NT2/D1 (cell line): ENCODE measurements around the gene RSBN1L.
"Not testable (repeated sequence)": the region's sequence is repeated elsewhere in the genome, so short reads cannot be mapped to it uniquely, and the experiment has no call there.

ENCODE experiments used
- DNase-seq: peaks from one replicate; pipeline ENCODE4 v3.0.0-alpha.2; 2011; ENCODE audit warnings: low read depth, low spot score
- H3K27me3 ChIP-seq: 2 replicates; pipeline ENCODE4 v1.6.0; 2011; ENCODE audit warnings: mild to moderate bottlenecking; ENCODE audit not compliant: insufficient read length, insufficient read depth
- H3K36me3 ChIP-seq: 2 replicates; pipeline ENCODE4 v1.6.1; 2011; ENCODE audit warnings: mild to moderate bottlenecking, low read length, mixed read lengths; ENCODE audit not compliant: insufficient read depth, insufficient read length
- H3K4me1 ChIP-seq: 2 replicates; pipeline ENCODE4 v1.5.1; 2011; ENCODE audit not compliant: insufficient read depth, insufficient read length
- H3K4me3 ChIP-seq: 2 replicates; pipeline ENCODE4 v1.5.1; 2011; ENCODE audit warnings: low read depth; ENCODE audit not compliant: insufficient read length
- H3K9ac ChIP-seq: 2 replicates; pipeline ENCODE4 v1.6.0; 2011; ENCODE audit warnings: low read depth; ENCODE audit not compliant: insufficient read length
- H3K9me3 ChIP-seq: 2 replicates; pipeline ENCODE4 v1.5.1; 2011; ENCODE audit warnings: mild to moderate bottlenecking, low read length; ENCODE audit not compliant: insufficient read depth
- SUZ12 ChIP-seq: IDR thresholded peaks from 2 replicates; pipeline ENCODE4 v1.6.1; 2011; ENCODE audit not compliant: insufficient read length, insufficient read depth; ENCODE audit errors: extremely low read depth
- YY1 ChIP-seq: IDR thresholded peaks from 2 replicates; pipeline ENCODE4 v1.6.1; 2011; ENCODE audit not compliant: insufficient read length, insufficient read depth
- ZNF274 ChIP-seq: IDR thresholded peaks from 2 replicates; pipeline ENCODE4 v1.6.1; 2011; ENCODE audit warnings: mild to moderate bottlenecking, low read depth, low read length

Gene RSBN1L

DNA sequence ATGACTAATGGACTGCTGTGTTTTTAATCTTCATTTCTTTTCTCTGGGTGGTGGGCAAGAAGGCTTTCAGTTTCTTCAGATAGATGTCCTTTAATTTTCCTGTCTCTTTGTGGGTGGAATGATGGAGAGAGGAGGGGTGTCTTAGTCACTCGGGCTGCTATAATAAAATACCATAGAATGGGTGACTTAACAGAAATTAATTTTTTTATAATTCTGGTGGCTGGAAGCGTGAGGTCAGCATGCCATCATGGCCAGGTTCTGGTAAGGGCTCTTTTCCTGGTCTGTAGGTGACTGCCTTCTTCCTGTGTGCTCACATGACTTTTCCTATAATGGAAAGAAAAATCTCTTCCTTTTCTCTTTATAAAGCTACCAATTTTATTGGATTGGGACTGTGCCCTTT is 6.3 kb downstream of the RSBN1L start:
- Histone ChIP-seq H3K4me3 (no peak overlapping the region), H3K4me1 (no peaks in the 10 kb centered on the region), H3K36me3 (no peaks in the 10 kb centered on the region), H3K9ac (no peak overlapping the region), H3K27me3 (no peaks in the 10 kb centered on the region), H3K9me3 (no peaks in the 10 kb centered on the region)
- TF ChIP-seq SUZ12: no peak
- TF ChIP-seq ZNF274: no peak
- no peak for TF ChIP-seq YY1
- no peak for DNase-seq

GRCh38 chr7:77702968-77703472 is 6.8 kb downstream of the RSBN1L start:
- no peak overlapping the region for H3K9ac ChIP-seq
- H3K27me3 ChIP-seq: no peaks in the 10 kb centered on the region
- H3K4me1 ChIP-seq: no peaks in the 10 kb centered on the region
- H3K36me3 ChIP-seq: no peaks in the 10 kb centered on the region
- DNase-seq: no peak
- H3K9me3 ChIP-seq: no peaks in the 10 kb centered on the region
- no peak overlapping the region for H3K4me3 ChIP-seq
- no peak for TF ChIP-seq SUZ12
- no peak for TF ChIP-seq ZNF274
- no peak for TF ChIP-seq YY1

DNA sequence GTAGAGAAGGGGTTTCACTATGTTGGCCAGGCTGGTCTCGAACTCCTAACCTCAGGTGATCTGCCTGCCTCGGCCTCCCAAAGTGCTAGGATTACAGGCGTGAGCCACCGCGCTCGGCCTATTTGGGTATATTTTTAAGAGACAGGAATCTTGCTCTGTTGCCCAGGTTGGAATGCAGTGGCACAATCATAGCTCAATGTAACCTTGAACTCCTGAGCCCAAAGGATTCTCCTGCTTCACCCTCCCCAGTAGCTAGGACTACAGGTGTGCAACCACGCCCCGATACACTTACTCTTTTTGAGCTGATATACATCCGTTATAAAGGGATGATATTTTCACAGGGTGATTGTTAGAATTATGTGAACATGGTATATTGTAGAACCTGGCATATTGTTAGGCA is 7.4 kb downstream of the RSBN1L start:
- not testable (repeated sequence) for H3K4me1 ChIP-seq, DNase-seq, H3K27me3 ChIP-seq, H3K4me3 ChIP-seq, H3K36me3 ChIP-seq, H3K9me3 ChIP-seq, H3K9ac ChIP-seq

GRCh38 chr7:77707504-77707992 is 11.3 kb downstream of the RSBN1L start:
- Histone ChIP-seq H3K9me3 (no peaks in the 10 kb centered on the region), H3K4me1 (no peaks in the 10 kb centered on the region), H3K4me3 (no peak overlapping the region), H3K36me3 (peaks cover 5% of the 10 kb centered on the region), H3K9ac (no peak overlapping the region), H3K27me3 (no peaks in the 10 kb centered on the region)
- DNase-seq: no peak
- no peak for TF ChIP-seq ZNF274
- no peak for TF ChIP-seq SUZ12
- TF ChIP-seq YY1: no peak

- no peaks in the 10 kb centered on the region for H3K9me3 ChIP-seq
- no peak overlapping the region for H3K4me3 ChIP-seq
- no peaks in the 10 kb centered on the region for H3K4me1 ChIP-seq
- H3K27me3 ChIP-seq: no peaks in the 10 kb centered on the region
- no peak overlapping the region for H3K9ac ChIP-seq
- TF ChIP-seq SUZ12 (no peak), YY1 (no peak), ZNF274 (no peak)
- H3K36me3 ChIP-seq: peaks cover 5% of the 10 kb centered on the region
- no peak for DNase-seq
These were observed 13.8 kb downstream of the RSBN1L start for GRCh38 chr7:77710067-77710466.

GRCh38 chr7:77710861-77711260 is 14.6 kb downstream of the RSBN1L start:
- Histone ChIP-seq H3K9ac (no peak overlapping the region), H3K4me1 (no peaks in the 10 kb centered on the region), H3K36me3 (peaks cover 5% of the 10 kb centered on the region), H3K4me3 (no peak overlapping the region), H3K27me3 (no peaks in the 10 kb centered on the region), H3K9me3 (no peaks in the 10 kb centered on the region)
- DNase-seq: no peak
- TF ChIP-seq ZNF274 (no peak), SUZ12 (no peak), YY1 (no peak)

DNA sequence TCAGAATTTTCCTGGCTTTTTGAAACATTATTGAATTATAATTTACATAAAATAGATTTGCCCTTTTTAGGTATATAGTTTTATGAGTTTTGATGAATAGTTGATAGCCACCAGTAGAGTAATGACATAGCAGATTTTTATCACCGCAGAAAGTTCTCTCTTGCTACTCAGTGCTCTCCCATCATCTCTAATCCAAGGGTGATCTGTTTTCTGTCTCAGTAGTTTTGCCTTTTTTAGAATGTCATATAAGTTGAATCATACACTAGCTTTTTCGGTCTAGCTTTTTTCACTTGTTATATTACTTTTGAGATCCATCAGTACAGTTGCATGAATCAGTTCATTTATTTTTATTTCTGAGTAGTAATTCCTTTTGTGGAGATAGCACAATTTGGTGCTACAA is 17.9 kb downstream of the RSBN1L start:
- no peak for DNase-seq
- no peaks in the 10 kb centered on the region for H3K27me3 ChIP-seq
- H3K36me3 ChIP-seq: peaks cover 5% of the 10 kb centered on the region
- TF ChIP-seq YY1 (no peak), ZNF274 (no peak), SUZ12 (no peak)
- H3K4me3 ChIP-seq: no peak overlapping the region
- H3K9ac ChIP-seq: no peak overlapping the region
- H3K9me3 ChIP-seq: no peaks in the 10 kb centered on the region
- H3K4me1 ChIP-seq: no peaks in the 10 kb centered on the region

GRCh38 chr7:77714931-77715330 is 18.7 kb downstream of the RSBN1L start:
- not testable (repeated sequence) for H3K9ac ChIP-seq, H3K27me3 ChIP-seq, H3K4me1 ChIP-seq, DNase-seq, H3K4me3 ChIP-seq, H3K36me3 ChIP-seq, H3K9me3 ChIP-seq
